Mucosa of descending colon (tissue), 3 donors: ENCODE measurements around the gene MAGEA8. TPM values are rescaled to one million over a fixed set of nuclear protein-coding genes. Genes with fewer than 3 reads are reported as not detected.
"Not testable (repeated sequence)": the region's sequence is repeated elsewhere in the genome, so short reads cannot be mapped to it uniquely, and the experiment has no call there.

Experiments used
- ATAC-seq: fragments of 200-7000 bp; cut with Tn5 transposase; one replicate; pipeline ENCODE4 v1.9.1; 2020; ENCODE audit warnings: mild to moderate bottlenecking, moderate library complexity
- DNase-seq, 3 donors: peaks; one replicate each; pipeline ENCODE4 v3.0.0-alpha.2; 2020
- H3K36me3 ChIP-seq: fragments of 200-600 bp; one replicate; pipeline ENCODE4 v1.8.0; 2021; ENCODE audit warnings: low read depth, mild to moderate bottlenecking
- H3K4me1 ChIP-seq: fragments of 200-600 bp; one replicate; pipeline ENCODE4 v1.8.0; 2021; ENCODE audit warnings: low read depth, mild to moderate bottlenecking
- H3K4me3 ChIP-seq: fragments of 200-600 bp; one replicate; pipeline ENCODE4 v1.8.0; 2021; ENCODE audit warnings: mild to moderate bottlenecking
- H3K9me3 ChIP-seq: fragments of 200-600 bp; one replicate; pipeline ENCODE4 v1.8.0; 2021; ENCODE audit warnings: mild to moderate bottlenecking
- intact Hi-C, 2 donors: fragments of 100-400 bp; cut with DNase I in 1 of 2; cut with micrococcal nuclease in 1 of 2; formaldehyde crosslinking; loops; one replicate each; pipeline versions ENCODE4 v1.11.0 to v1.11.1; 2022; cut with DNase I, micrococcal nuclease
- long read RNA-seq, 2 donors: library from polyadenylated mRNA; unstranded; transcript quantifications; one replicate each; pipeline ENCODE4 v2.0.0, GENCODE V29; 2019 to 2021
- total RNA-seq, 3 donors: library from RNA; stranded (reverse); fragmentation: NEBNext Ultra II Directional in 2 of 3; extraction: Animal tissue kit (Norgen Biotek cat#: 25700) in 2 of 3; gene quantifications; one replicate each; pipeline versions ENCODE4 v1.2.1 to v1.2.4, GENCODE V29; 2021 to 2023
- TF ChIP-seq, protein P1 (sequence below): fragments of 200-600 bp; IDR thresholded peaks from one replicate; pipeline ENCODE4 v1.8.0; 2022; ENCODE audit warnings: antibody characterized with exemption, mild to moderate bottlenecking
- donor health status: DM: no; HTN: no; CAD: no; lungs with moderate emphysema.
- donor health status: DM: no; HTN: no; CAD: no.
- donor health status: DM: no; HTN: yes; CAD: no.

The MAGEA8 gene
- total RNA-seq = not detected
- long read RNA-seq, donor 1 = 0 reads
- long read RNA-seq, donor 2 = 0 reads

DNA sequence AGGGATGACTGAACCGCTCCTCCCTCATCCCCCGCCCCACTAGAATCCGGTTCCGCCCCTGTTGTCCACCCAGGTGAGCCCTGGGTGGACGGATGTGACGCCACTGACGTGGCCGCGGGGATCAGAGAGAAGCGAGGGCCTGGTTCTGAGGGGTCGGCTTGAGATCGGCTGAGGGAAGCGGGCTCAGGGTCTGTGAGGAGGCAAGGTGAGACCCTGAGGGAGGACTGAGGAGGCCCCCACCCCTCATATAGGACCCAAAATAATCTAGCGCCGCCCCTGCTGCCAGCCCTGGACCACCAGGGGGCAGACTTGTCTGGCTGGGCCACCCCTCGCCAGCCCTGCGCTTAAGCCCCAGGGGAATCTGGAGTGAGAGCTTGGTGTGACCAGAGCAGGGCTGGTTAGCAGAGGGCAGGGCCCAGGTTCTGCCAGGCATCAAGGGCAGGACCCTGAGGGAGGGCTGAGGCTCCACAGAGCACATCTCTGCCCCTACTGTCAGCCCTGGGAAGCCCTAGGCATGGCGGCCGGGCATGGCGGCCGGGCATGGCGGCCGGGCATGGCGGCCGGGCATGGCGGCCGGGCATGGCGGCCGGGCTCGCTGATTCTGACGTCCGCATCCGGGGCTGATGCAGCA, at the start of gene MAGEA8:
MAGEA8 (plus strand) TSS at position 103 of the 631 bp plus-strand sequence. CDS start 3,090 bp downstream, outside the sequence.
- TF ChIP-seq, protein P1, sequence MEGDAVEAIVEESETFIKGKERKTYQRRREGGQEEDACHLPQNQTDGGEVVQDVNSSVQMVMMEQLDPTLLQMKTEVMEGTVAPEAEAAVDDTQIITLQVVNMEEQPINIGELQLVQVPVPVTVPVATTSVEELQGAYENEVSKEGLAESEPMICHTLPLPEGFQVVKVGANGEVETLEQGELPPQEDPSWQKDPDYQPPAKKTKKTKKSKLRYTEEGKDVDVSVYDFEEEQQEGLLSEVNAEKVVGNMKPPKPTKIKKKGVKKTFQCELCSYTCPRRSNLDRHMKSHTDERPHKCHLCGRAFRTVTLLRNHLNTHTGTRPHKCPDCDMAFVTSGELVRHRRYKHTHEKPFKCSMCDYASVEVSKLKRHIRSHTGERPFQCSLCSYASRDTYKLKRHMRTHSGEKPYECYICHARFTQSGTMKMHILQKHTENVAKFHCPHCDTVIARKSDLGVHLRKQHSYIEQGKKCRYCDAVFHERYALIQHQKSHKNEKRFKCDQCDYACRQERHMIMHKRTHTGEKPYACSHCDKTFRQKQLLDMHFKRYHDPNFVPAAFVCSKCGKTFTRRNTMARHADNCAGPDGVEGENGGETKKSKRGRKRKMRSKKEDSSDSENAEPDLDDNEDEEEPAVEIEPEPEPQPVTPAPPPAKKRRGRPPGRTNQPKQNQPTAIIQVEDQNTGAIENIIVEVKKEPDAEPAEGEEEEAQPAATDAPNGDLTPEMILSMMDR = no peak
- no peaks in the 10 kb centered on the region for H3K9me3 ChIP-seq
- H3K4me1 ChIP-seq = no peaks in the 10 kb centered on the region
- no peak for ATAC-seq
- intact Hi-C loops = no loop called here
- H3K4me3 ChIP-seq = no peak within 1 kb of the TSS
- no peaks in the 10 kb centered on the region for H3K36me3 ChIP-seq
- peak in 1 of 3 donors; percentile 42 for DNase-seq

GRCh38 chrX:149831473-149831872, 49.5 kb upstream of the MAGEA8 start:
- H3K4me3 ChIP-seq = no peak overlapping the region
- no peaks in the 10 kb centered on the region for H3K9me3 ChIP-seq
- H3K4me1 ChIP-seq = no peaks in the 10 kb centered on the region
- TF ChIP-seq, protein P1 = no peak
- intact Hi-C loops = no loop called here
- no peak for ATAC-seq
- no peaks in the 10 kb centered on the region for H3K36me3 ChIP-seq
- no peak for DNase-seq

DNA sequence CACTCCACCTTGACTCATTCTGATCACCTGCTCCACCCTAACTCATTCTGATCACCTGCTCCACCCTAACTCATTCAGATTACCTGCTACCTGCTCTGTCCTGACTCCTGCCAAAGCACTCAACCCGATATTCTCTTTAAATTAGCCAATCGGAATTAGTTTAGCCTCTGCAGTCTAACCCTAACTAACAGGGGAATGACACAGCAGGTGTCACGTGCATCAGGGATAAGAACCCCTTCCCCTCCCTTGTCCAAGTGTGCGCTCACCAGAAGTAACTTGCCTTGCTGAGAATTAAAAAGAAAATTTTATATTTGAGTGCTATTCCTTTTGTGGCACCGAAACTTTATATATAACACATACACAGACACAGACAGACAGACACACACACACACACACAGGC, 44.3 kb upstream of the MAGEA8 start:
- peak; percentile 18 for ATAC-seq
- intact Hi-C loops = not testable (repeated sequence)

DNA sequence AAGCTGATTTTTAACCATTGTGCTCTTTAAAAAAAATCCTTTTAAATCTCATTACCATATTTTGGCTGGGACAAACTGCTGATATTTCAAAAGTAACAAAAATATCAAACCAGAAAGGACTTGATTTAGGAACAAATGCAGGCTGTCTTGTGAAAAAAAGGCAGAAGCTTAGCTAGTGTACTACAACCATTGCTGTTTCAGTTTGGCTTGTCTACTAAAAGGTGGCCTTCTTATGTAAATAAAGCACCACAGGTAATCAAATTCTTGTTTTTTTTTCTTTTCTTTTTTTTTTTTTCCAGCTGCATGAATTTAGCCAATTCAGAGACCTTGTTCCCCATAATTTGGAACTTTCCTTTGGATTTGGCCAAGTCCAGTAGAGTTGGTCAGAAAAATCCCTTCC, 43.8 kb upstream of the MAGEA8 start:
- Histone ChIP-seq H3K4me3 (no peak overlapping the region), H3K36me3 (no peaks in the 10 kb centered on the region), H3K4me1 (no peaks in the 10 kb centered on the region), H3K9me3 (no peaks in the 10 kb centered on the region)
- intact Hi-C loops = no loop called here
- TF ChIP-seq, protein P1 = no peak
- ATAC-seq (no peak), DNase-seq (no peak)

More for the DNA sequence above, 44.3 kb upstream of the MAGEA8 start:
- not testable (repeated sequence) for H3K4me1 ChIP-seq, H3K9me3 ChIP-seq, H3K4me3 ChIP-seq, DNase-seq, H3K36me3 ChIP-seq

GRCh38 chrX:149837639-149838038, 43.3 kb upstream of the MAGEA8 start:
- TF ChIP-seq, protein P1 = no peak
- Histone ChIP-seq H3K36me3 (no peaks in the 10 kb centered on the region), H3K4me1 (no peaks in the 10 kb centered on the region), H3K9me3 (no peaks in the 10 kb centered on the region), H3K4me3 (no peak overlapping the region)
- intact Hi-C loops = no loop called here
- ATAC-seq (peak; percentile 51), DNase-seq (no peak)

DNA sequence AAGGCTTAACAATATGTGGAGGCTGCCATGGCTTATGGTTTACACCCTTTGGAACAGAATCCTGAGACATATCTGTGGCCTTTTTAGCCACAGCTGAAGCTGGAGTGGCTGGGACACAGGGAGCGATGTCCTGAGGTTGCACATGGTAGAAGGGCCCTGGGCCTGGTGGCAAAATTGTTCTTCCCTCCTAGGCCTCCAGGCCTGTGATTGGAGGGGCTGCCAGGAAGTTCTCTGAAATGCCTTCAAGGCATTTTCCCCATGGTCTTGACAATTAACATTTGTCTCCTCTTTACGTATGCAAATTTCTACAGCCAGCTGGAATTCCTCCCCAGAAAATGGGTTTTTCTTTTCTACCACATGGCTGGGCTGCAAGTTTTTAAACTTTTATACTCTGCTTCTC, 39.1 kb upstream of the MAGEA8 start:
- Histone ChIP-seq H3K36me3 (no peaks in the 10 kb centered on the region), H3K4me1 (no peaks in the 10 kb centered on the region), H3K4me3 (no peak overlapping the region), H3K9me3 (no peaks in the 10 kb centered on the region)
- intact Hi-C loops = no loop called here
- ATAC-seq (no peak), DNase-seq (no peak)
- TF ChIP-seq, protein P1 = no peak
